Measurements from ENCODE around the gene FBN2.

Gene FBN2

GRCh38 chr5:128538000-128538249, at the start of gene FBN2:
TSS of gene FBN2 (minus strand) at chr5:128538245. CDS start at chr5:128537603, 642 bp downstream.
- no peak for DNase-seq

- DNase-seq = no peak
Observed at GRCh38 chr5:128587275-128587674, 49.2 kb upstream of the FBN2 start.

- DNase-seq = no peak
Observed at GRCh38 chr5:128586848-128587247, 48.8 kb upstream of the FBN2 start.

- DNase-seq = no peak
Observed at GRCh38 chr5:128579639-128580038, 41.6 kb upstream of the FBN2 start.

- DNase-seq = no peak
Observed at GRCh38 chr5:128579093-128579492, 41.0 kb upstream of the FBN2 start.

GRCh38 chr5:128574041-128574440, 36.0 kb upstream of the FBN2 start:
- DNase-seq = no peak

GRCh38 chr5:128572930-128573319, 34.9 kb upstream of the FBN2 start:
- DNase-seq = no peak

- no peak for DNase-seq
Observed at GRCh38 chr5:128572051-128572929, 34.2 kb upstream of the FBN2 start.

- no peak for DNase-seq
Observed at GRCh38 chr5:128566178-128566577, 28.1 kb upstream of the FBN2 start.

GRCh38 chr5:128559300-128560297, 21.6 kb upstream of the FBN2 start:
- no peak for DNase-seq

- DNase-seq = no peak
Observed at GRCh38 chr5:128553747-128554146, 15.7 kb upstream of the FBN2 start.

- no peak for DNase-seq
Observed at GRCh38 chr5:128551476-128551875, 13.4 kb upstream of the FBN2 start.

- no peak for DNase-seq
Observed at GRCh38 chr5:128549496-128549895, 11.5 kb upstream of the FBN2 start.

GRCh38 chr5:128546658-128547281, 8.7 kb upstream of the FBN2 start:
- no peak for DNase-seq

- no peak for DNase-seq
Observed at GRCh38 chr5:128541385-128541784, 3.3 kb upstream of the FBN2 start.

- no peak for DNase-seq
Observed at GRCh38 chr5:128539038-128539429, 989 bp upstream of the FBN2 start.

- no peak for DNase-seq
Observed at GRCh38 chr5:128538250-128539037, 399 bp upstream of the FBN2 start.

GRCh38 chr5:128537221-128537999, 635 bp downstream of the FBN2 start:
- DNase-seq = no peak

GRCh38 chr5:128536254-128537220, 1.5 kb downstream of the FBN2 start:
- no peak for DNase-seq

- no peak for DNase-seq
Observed at GRCh38 chr5:128535251-128535650, 2.8 kb downstream of the FBN2 start.

GRCh38 chr5:128534726-128535125, 3.3 kb downstream of the FBN2 start:
- DNase-seq = no peak
